ENCODE measurements around the gene AFAP1. TPM values are rescaled to one million over a fixed set of nuclear protein-coding genes. Genes with fewer than 3 reads are reported as not detected.
A peak's percentile ranks its signal among the peaks of the same experiment; 100 is the strongest.

The AFAP1 gene
- total RNA-seq, 1 donor from 2014 or later: 57.6 TPM

DNA sequence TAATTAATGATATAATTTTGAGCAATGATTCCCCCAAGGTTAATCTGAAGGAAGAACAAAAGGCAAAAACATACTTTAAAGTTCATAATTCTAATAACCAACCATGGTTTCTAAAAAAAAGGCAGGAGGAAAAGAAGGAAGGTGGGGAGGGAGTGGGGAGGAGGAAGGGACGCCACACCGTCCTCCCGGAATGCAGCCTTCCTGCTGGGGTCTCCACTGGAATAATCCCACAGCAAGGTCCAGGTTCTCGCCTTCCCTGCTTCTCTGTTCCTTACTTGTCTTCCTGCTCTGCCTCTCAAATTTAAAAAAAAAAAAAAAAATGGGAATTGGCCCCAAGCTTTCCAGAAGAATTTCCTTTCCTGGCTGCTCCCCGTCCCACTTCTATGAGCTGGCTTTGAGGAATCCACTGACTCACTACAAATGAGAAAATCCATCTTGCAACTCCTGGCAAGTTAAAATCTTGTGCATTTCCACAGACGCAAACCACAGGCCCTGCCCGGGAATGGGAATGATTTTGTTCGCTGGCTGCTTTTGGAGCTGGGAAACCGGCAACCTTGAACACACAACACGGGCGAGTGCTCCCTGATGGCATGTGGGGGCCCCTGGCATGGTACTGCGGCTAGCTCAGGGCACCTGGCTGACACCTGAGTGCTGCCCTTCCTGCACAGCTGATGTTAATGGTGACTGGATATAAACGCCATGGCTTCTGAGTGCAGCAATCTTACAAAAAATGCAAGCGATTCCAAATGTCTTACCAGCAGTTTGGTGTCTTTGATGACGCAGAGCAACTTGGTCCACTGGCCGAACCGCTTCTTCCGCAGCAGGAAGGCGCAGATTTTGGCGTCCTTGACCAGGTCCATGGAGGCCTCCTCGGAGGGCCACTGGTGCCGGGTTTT lies 97.0 kb downstream of the AFAP1 start:
- Mint-ChIP-seq H3K4me1 (ENCODE audit: low read depth) (peaks cover 19% of the 10 kb centered on the region), H3K9me3 (no peaks in the 10 kb centered on the region), H3K27ac (no peak overlapping the region), H3K27me3 (ENCODE audit: low read depth) (no peaks in the 10 kb centered on the region), H3K4me3 (ENCODE audit: low read depth) (no peak overlapping the region), H3K36me3 (ENCODE audit: low read depth) (peaks cover 40% of the 10 kb centered on the region)
- intact Hi-C loops (cut with micrococcal nuclease): loop anchor here (5.0 kb wide), 1 partner anchor 40 kb away; no protein-coding TSS in a partner anchor
- no peak for DNase-seq (ENCODE audit: low spot score)

DNA sequence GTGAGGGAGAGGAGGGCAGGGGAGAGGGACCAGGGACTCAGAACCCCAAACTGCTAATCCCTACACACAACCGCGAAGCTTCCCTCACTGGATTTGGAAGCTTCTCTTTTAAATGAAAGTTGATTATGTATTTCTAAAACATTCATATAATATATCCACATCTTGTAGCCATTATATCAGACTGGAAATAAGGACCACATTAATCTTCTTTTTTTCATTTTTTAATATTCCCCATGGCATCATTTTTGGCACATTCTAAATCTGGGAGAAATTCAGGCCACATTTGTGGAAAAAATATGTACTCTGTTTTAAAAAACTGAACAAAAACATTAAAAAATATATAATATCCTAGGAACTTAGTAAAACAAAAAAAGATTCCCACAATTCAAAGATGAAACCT lies 97.8 kb downstream of the AFAP1 start:
- DNase-seq (ENCODE audit: low spot score): no peak
- Mint-ChIP-seq H3K27me3 (ENCODE audit: low read depth) (no peaks in the 10 kb centered on the region), H3K27ac (no peak overlapping the region), H3K9me3 (no peaks in the 10 kb centered on the region), H3K4me3 (ENCODE audit: low read depth) (no peak overlapping the region), H3K4me1 (ENCODE audit: low read depth) (peaks cover 17% of the 10 kb centered on the region), H3K36me3 (ENCODE audit: low read depth) (peaks cover 45% of the 10 kb centered on the region)
- intact Hi-C loops (cut with micrococcal nuclease): loop anchor here (5.0 kb wide), 1 partner anchor 40 kb away; no protein-coding TSS in a partner anchor

DNA sequence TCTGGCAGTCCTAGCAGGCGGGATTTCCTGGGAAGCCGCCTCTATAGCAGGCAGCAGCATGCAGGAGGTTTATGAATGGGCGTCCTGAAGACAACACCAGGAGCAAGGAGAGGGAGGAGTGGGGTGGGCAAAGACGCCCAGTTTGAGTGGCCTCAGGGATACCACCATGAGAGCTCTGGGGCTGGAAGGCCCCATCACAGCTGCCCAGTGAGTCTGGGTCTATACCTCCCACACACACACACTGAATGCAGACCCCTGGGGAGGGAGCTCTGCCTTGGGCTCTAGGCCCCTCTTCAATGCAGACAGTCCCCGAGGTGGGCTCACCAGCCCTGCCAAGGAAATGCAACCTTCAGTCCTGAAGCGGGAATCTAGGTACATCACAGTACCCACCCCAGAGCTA lies 98.6 kb downstream of the AFAP1 start:
- intact Hi-C loops (cut with micrococcal nuclease): loop anchor here (5.0 kb wide), 1 partner anchor 39 kb away; no protein-coding TSS in a partner anchor
- Mint-ChIP-seq H3K4me3 (ENCODE audit: low read depth) (no peak overlapping the region), H3K27ac (no peak overlapping the region), H3K27me3 (ENCODE audit: low read depth) (no peaks in the 10 kb centered on the region), H3K4me1 (ENCODE audit: low read depth) (peaks cover 17% of the 10 kb centered on the region), H3K9me3 (no peaks in the 10 kb centered on the region), H3K36me3 (ENCODE audit: low read depth) (peaks cover 47% of the 10 kb centered on the region)
- no peak for DNase-seq (ENCODE audit: low spot score)

DNA sequence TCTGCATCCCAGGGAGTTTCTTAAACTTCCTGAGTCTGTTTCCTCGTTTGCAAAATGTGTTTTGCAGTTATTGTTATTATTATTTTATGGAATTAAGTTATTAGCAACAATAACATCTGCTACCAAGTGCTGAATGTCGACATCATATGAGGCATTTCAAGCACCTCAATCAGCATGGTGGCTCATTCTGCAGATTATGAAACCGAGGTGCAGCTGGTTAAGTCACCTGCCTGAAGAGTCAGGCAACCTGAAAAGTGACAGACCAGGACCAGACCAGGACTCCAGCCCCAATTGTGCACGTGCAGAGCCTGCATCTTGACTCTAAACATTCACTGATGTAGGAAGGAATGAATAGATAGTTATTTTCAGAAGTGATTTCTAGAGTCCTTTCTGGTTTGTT lies 99.8 kb downstream of the AFAP1 start:
- Mint-ChIP-seq H3K9me3 (no peaks in the 10 kb centered on the region), H3K4me1 (ENCODE audit: low read depth) (peaks cover 11% of the 10 kb centered on the region), H3K27me3 (ENCODE audit: low read depth) (no peaks in the 10 kb centered on the region), H3K27ac (no peak overlapping the region), H3K4me3 (ENCODE audit: low read depth) (no peak overlapping the region), H3K36me3 (ENCODE audit: low read depth) (peaks cover 47% of the 10 kb centered on the region)
- DNase-seq (ENCODE audit: low spot score): no peak
- intact Hi-C loops (cut with micrococcal nuclease): loop anchor here (5.0 kb wide), 1 partner anchor 38 kb away; no protein-coding TSS in a partner anchor

DNA sequence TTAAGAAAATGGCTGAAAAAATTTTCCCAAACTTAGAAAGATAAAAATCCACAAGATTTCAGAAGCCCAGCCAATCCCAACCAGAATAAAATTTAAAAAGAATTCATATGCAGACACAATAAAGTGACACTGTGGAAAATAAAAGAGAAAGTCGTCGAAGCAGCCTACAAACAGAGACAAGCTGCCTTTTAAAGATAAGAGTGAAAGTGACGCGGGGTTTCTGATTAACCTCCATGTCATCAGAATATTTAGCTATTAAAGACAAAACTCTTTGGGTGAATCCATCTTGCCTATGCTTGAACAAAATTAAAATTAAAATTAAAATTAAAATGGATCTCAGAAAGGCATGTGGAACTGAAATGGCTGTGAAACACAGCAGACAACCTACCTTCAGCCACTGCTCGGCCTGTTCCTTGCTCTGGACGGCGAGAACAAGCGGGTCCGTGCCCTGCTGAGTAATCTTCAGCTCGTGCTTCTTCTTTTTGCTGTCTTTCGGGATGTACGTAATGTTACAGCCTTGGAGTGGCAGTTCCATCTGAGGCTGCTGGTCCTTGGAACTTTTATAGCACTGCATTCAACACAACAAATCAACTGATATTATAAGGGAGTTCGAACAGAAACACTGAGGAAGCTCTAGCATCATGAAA lies 101.4 kb downstream of the AFAP1 start:
- Mint-ChIP-seq H3K27me3 (ENCODE audit: low read depth) (no peaks in the 10 kb centered on the region), H3K9me3 (no peaks in the 10 kb centered on the region), H3K27ac (no peak overlapping the region), H3K4me3 (ENCODE audit: low read depth) (no peak overlapping the region), H3K4me1 (ENCODE audit: low read depth) (peaks cover 1% of the 10 kb centered on the region), H3K36me3 (ENCODE audit: low read depth) (peaks cover 49% of the 10 kb centered on the region)
- DNase-seq (ENCODE audit: low spot score): no peak
- intact Hi-C loops (cut with micrococcal nuclease): no loop called here

DNA sequence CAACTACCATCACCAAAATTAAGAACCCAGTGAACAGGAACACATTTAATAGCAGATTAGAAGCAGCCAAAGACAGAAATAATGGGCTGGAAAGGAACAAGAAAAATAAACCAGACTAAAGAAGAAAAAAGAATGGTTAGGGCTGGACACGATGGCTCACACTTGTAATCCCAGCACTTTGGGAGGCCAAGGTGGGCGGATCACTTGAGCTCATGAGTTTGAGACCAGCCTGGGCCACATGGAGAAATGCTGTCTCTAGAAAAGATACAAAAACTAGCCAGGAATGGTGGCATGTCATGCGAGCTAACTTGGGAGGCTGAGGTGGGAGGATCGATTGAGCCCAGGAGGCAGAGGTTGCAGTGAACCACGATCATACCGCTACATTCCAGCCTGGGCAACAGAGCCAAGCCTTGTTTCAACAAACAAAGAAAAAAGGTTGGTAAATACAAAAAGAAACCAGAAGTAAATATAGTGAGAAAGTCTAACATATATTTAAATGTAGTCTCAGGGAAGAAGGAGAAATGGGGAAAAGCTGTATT lies 102.0 kb downstream of the AFAP1 start:
- intact Hi-C loops (cut with micrococcal nuclease): no loop called here
- H3K36me3 Mint-ChIP-seq (ENCODE audit: low read depth): peaks cover 49% of the 10 kb centered on the region
- H3K4me3 Mint-ChIP-seq (ENCODE audit: low read depth): no peak overlapping the region
- no peaks in the 10 kb centered on the region for H3K9me3 Mint-ChIP-seq
- H3K27ac Mint-ChIP-seq: no peak overlapping the region
- peaks cover 7% of the 10 kb centered on the region for H3K4me1 Mint-ChIP-seq (ENCODE audit: low read depth)
- no peak for DNase-seq (ENCODE audit: low spot score)
- no peaks in the 10 kb centered on the region for H3K27me3 Mint-ChIP-seq (ENCODE audit: low read depth)

DNA sequence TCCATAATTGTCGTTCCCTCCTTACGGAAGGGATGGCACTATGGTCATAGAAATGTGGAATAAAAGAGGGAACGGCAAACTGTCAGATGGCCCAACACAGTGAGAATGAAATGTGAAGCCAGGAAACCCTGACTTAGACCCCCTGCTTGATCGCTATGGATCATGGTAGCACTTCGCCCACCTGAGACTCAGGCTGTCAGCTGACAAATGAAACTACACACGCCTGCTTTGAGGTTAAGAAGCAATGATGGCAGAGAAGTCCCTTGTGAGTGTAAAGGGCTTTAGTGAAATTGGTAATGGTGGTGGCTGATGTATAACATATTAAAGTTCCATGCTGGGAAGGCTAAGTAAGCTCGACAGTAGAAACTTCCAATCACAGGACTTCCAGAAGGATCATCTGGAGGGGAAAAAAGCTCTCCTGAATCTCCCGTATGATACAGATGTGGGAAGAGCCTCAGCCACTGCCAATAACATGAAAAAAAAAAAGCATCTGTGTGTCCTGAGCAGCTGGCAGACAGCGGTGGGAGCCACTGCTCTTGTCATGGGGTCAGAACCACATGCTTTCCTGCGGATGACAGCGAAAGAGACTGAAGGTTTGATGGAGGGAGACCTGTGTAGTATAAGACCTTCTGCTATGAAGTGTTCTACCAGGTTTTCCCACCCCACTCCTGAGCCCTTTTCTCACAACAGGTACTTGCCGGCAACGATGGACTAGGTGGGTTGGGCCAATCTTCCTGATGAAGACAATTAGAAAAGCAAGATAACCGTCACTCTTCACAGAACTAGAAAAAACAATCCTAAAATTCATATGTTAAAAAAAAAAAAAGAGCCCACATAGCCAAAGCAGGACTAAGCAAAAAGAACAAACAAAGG lies 107.6 kb downstream of the AFAP1 start:
- Mint-ChIP-seq H3K4me1 (ENCODE audit: low read depth) (peaks cover 54% of the 10 kb centered on the region), H3K27ac (no peak overlapping the region)
- intact Hi-C loops (cut with micrococcal nuclease): no loop called here

DNA sequence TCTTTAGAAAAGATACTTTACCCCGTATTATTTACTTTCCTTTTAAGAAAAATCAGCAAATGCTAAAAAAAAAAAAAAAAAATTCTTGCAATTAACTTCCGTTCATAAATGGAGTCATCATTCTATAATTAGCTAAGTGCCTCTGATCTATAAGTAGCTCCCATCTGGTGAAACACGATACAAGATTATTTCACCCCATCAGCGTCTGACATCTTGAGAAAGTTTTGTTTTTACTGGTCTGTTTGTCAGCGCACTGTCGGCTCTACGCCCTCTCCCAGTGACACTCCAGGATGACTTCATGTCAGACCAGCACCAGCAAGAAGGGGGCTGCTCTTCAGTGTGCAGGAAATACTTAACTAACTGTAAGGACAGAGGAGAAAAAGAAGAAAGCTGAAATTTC lies 108.3 kb downstream of the AFAP1 start:
- DNase-seq (ENCODE audit: low spot score): no peak
- Mint-ChIP-seq H3K4me1 (ENCODE audit: low read depth) (peaks cover 59% of the 10 kb centered on the region), H3K9me3 (peaks cover 10% of the 10 kb centered on the region), H3K27me3 (ENCODE audit: low read depth) (no peaks in the 10 kb centered on the region), H3K27ac (peak overlapping the region; percentile 39), H3K4me3 (ENCODE audit: low read depth) (no peak overlapping the region), H3K36me3 (ENCODE audit: low read depth) (peaks cover 72% of the 10 kb centered on the region)
- intact Hi-C loops (cut with micrococcal nuclease): no loop called here

More for the DNA sequence above, 107.6 kb downstream of the AFAP1 start:
- no peaks in the 10 kb centered on the region for H3K27me3 Mint-ChIP-seq (ENCODE audit: low read depth)
- no peak for DNase-seq (ENCODE audit: low spot score)
- H3K36me3 Mint-ChIP-seq (ENCODE audit: low read depth): peaks cover 69% of the 10 kb centered on the region
- peaks cover 10% of the 10 kb centered on the region for H3K9me3 Mint-ChIP-seq
- no peak overlapping the region for H3K4me3 Mint-ChIP-seq (ENCODE audit: low read depth)

DNA sequence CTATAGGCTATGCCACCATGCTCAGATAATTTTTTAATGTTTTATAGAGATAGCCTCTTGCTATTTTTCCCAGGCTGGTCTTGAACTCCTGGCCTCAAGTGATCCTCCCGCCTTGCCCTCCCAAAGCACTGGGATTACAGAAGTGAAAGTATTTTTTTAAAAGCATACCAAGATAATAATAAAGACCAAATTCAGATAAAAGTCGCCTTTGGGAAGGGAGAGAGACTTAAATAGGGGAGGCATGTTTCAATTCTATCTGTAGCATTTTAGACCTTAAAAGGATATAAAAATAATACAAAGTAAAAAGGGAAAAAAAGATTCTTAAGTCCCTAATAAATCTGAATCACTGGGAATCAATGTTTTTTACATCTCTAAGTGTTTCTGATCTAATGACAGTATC lies 108.9 kb downstream of the AFAP1 start:
- Mint-ChIP-seq H3K4me1 (ENCODE audit: low read depth) (peaks cover 59% of the 10 kb centered on the region), H3K36me3 (ENCODE audit: low read depth) (peaks cover 78% of the 10 kb centered on the region), H3K27me3 (ENCODE audit: low read depth) (no peaks in the 10 kb centered on the region), H3K27ac (no peak overlapping the region), H3K9me3 (peaks cover 10% of the 10 kb centered on the region), H3K4me3 (ENCODE audit: low read depth) (no peak overlapping the region)
- intact Hi-C loops (cut with micrococcal nuclease): no loop called here
- no peak for DNase-seq (ENCODE audit: low spot score)

DNA sequence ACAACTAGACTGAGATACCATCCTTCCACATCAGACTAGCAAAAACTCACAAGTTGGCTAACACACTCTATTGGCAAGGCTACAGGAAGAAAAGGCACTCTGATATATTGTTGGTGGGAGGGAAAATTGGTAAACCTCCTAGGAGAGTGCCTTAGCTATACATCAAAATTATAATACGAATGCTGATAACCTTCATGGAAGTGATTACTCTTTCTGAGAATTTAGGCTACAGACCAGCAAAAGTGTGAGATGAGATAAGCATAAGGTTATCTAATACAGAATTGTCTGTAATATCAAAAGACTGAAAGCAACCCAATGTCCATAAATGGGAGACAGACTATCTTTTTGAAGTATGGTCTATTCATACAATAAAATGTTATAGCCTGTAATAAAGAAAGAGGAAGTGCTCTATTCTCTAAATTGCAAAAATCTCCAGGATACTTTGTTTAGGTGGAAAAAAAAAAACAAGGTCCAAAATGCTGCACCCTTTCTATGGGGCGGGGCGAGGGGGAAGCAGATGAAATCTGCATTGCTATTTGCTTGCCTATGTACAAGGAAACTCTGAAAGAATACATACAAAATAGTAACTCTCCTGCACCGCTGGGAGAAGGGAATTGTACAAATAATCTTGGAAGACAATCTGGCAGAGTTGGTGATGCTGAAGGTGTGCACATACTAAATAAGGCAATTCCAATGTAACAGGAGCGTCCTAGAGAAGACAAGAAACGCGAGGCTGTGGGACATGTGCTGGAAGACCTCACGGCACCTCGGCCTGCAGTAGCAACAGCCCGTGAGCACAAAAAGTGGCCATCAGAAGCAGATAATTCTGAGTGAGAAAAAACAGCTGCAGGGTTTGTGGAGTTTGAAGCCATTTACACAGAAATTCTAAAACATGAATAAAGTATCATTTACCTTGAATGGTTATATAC lies 109.7 kb downstream of the AFAP1 start:
- peaks cover 59% of the 10 kb centered on the region for H3K4me1 Mint-ChIP-seq (ENCODE audit: low read depth)

DNA sequence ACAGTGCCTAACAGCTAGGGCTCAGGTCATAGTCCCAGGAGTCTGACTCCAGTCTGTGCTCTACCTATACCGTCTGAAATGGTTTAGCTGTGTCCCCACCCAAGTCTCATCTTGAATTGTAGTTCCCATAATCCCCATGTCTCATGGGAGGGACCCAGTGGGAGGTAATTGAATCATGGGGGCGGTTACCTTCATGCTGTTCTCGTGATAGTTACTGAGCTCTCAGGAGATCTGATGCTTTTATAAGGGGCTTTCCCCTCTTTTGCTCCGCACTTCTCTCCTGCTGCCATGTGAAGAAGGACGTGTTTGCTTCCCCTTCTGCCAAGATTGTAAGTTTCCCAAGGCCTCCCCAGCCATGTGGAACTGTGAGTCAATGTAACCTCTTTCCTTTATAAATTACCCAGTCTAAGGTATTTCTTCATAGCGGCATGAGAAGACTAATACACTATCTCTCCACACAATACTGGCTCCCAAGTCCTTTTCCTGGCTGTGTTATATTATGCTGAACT lies 110.8 kb downstream of the AFAP1 start:
- Mint-ChIP-seq H3K27ac (peak overlapping the region; percentile 26), H3K36me3 (ENCODE audit: low read depth) (peaks cover 78% of the 10 kb centered on the region), H3K27me3 (ENCODE audit: low read depth) (no peaks in the 10 kb centered on the region), H3K4me3 (ENCODE audit: low read depth) (no peak overlapping the region), H3K4me1 (ENCODE audit: low read depth) (peaks cover 59% of the 10 kb centered on the region), H3K9me3 (peaks cover 10% of the 10 kb centered on the region)
- no peak for DNase-seq (ENCODE audit: low spot score)
- intact Hi-C loops (cut with micrococcal nuclease): loop anchor here (1.0 to 5.0 kb wide), 2 partner anchors 28 to 48 kb away; no protein-coding TSS in a partner anchor

More for the DNA sequence above, 109.7 kb downstream of the AFAP1 start:
- Mint-ChIP-seq H3K27ac (no peak overlapping the region), H3K9me3 (peaks cover 10% of the 10 kb centered on the region), H3K4me3 (ENCODE audit: low read depth) (no peak overlapping the region), H3K27me3 (ENCODE audit: low read depth) (no peaks in the 10 kb centered on the region), H3K36me3 (ENCODE audit: low read depth) (peaks cover 81% of the 10 kb centered on the region)
- intact Hi-C loops (cut with micrococcal nuclease): loop anchor here (5.0 kb wide), 1 partner anchor 47 kb away; no protein-coding TSS in a partner anchor
- DNase-seq (ENCODE audit: low spot score): no peak

Measured in activated T-helper 2 cell treated with anti-CD3 and anti-CD28 coated beads, Interferon-gamma antibody, Interleukin-2, Interleukin-4, amounts not matched to agents 10 μg/mL and 5 μg/mL and 100 μg/mL, durations not matched to agents 14 hours and 24 hours and 36 hours (primary cell).